AG04449 (cell line): ENCODE results near the gene SMYD3.

Experiments
- CTCF ChIA-PET: fragments of 350-600 bp; formaldehyde crosslinking; extraction: SDS; loops from one replicate; lab custom pipeline; 2021; ENCODE audit warnings: antibody characterized with exemption; lab: Yijun Ruan, JAX
- POLR2A ChIA-PET: fragments of 400-600, 350-600 bp; formaldehyde crosslinking; extraction: SDS; loops from one replicate; lab custom pipeline; 2020; ENCODE audit warnings: antibody characterized with exemption, inconsistent platforms; lab: Yijun Ruan, JAX
- DNase-seq: peaks from one replicate; pipeline ENCODE4 v3.0.0-alpha.2; 2010; ENCODE audit warnings: low read depth, low spot score
- H3K4me3 ChIP-seq: 2 replicates; pipeline ENCODE4 v1.5.1; 2011; ENCODE audit warnings: low read depth, mild to moderate bottlenecking, control low read depth, low read length
- TF ChIP-seq, protein P1 (sequence below): IDR thresholded peaks from one replicate; pipeline ENCODE4 v1.5.1; 2011; ENCODE audit warnings: mild to moderate bottlenecking, moderate library complexity, low read length, control low read depth, inconsistent platforms; ENCODE audit not compliant: insufficient read depth; ENCODE audit errors: missing control alignments

The SMYD3 gene

DNA sequence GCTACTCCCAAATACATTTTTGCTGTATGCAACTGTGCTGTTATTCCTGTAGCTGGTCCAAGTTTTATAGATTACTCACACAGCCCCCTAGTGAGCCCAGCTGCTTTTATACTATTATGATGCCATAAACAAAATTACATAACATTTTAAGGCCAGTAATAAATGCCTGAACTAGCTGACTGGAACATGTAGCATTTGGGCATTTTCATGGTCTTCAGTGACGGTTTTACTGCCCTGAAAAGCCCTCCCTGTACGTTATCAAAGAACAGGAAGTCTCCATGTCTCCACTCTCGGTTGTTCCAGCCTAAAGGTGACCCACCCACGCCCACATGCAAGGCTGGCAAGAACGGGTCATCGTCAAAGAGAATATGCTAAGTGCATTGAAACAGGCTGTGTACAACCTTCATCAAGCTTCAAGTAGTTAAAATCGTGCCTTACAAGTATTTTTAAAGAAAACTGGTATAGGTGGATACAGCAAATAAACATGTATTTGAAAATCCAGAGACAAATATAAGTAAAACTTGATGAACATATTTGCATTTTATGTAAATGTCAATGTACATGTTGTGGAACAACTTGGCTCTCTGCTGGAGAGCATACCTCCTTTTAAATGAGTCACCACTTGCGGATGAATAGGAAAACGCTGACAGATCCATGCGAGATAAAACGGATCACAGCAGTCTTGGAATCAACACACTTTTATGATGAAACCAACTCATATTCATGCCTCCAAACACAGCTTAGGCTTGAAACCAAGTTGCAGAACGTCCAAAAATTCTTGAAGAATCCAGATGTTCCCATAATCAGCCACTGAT is 520.5 kb downstream of the SMYD3 start:
- peak; percentile 61 for DNase-seq
- CTCF ChIA-PET = interaction anchor here (0.6 to 2.8 kb wide), 6 partner anchors 9 to 831 kb away, joined by 3 to 10 read pairs (median 3); partner anchors contain the start of gene KIF26B
- no peak overlapping the region for H3K4me3 ChIP-seq
- POLR2A ChIA-PET = interaction anchor here (0.7 to 1.2 kb wide), 3 partner anchors 15 to 111 kb away, joined by 3 to 5 read pairs (median 3); no protein-coding TSS in a partner anchor
- TF ChIP-seq, protein P1, sequence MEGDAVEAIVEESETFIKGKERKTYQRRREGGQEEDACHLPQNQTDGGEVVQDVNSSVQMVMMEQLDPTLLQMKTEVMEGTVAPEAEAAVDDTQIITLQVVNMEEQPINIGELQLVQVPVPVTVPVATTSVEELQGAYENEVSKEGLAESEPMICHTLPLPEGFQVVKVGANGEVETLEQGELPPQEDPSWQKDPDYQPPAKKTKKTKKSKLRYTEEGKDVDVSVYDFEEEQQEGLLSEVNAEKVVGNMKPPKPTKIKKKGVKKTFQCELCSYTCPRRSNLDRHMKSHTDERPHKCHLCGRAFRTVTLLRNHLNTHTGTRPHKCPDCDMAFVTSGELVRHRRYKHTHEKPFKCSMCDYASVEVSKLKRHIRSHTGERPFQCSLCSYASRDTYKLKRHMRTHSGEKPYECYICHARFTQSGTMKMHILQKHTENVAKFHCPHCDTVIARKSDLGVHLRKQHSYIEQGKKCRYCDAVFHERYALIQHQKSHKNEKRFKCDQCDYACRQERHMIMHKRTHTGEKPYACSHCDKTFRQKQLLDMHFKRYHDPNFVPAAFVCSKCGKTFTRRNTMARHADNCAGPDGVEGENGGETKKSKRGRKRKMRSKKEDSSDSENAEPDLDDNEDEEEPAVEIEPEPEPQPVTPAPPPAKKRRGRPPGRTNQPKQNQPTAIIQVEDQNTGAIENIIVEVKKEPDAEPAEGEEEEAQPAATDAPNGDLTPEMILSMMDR = no peak

DNA sequence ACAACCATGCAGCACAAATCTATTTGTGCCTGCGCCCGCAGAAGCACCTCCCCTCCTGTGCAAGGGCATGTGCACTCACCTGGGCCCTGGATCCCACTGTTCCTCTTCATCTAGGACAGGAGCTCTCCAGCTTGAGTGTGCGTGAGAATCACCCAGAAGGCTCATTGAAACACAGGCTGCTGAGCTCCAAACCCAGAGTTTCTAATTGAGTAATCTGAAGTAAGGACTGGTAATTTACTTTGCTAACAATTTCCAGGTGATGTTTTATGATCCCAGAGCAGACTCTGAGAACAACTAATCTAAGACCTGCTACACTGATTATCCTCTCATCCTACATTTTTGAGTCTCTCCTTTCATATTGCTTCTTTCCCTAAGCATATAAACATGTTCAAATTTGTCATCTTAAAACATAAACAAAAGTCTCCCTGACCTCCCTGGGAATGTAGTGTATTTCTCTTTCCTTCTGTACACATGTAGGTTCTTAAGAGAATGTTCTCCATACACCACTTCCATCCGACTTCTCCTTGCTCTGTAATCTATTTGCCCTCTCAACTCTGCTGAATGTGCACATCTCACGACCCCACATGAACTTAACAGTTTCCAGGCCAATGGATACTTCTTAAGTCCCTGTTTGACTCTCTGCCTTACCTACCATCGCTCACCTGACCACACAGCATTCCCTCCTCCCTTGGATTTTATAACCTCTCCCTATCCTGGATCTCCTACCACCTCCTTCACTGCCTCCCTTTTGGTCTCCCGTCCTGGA is 522.5 kb downstream of the SMYD3 start:
- ChIA-PET CTCF (no interaction called here), POLR2A (no interaction called here)
- TF ChIP-seq, protein P1 = no peak

DNA sequence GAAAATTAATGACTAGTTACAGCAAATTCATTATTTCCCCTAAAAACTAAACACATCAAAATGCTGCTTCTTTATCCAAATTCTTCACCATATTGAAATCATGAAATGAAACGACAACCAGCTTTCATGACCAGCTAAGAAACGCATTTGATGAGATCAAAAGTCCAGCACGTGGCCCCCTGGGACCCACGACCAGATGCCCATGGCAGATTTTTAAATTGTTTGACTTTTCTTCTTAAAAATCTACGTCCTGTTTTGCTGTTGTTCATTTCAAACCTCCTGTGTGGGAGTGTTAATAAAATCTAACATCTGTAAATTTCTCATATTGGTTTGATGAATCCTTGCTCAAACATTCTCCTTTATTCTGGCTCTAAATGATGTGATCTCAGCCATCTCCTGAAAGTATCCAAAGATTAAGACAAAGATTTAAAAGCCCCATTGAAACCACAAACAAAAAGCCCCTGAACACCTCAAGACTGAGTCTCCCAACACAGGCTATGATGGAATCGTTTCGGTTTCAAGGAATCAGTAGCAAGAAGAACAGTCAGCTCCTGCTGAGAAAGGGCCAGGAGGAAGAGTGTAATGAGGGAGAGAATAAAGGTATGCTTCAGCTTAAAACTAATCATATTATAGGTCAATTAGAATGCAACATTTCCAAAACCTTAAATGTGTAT is 523.6 kb downstream of the SMYD3 start:
- DNase-seq = no peak
- POLR2A ChIA-PET = no interaction called here
- H3K4me3 ChIP-seq = no peak overlapping the region
- CTCF ChIA-PET = no interaction called here
- TF ChIP-seq, protein P1 = no peak

More for the DNA sequence above, 522.5 kb downstream of the SMYD3 start:
- no peak overlapping the region for H3K4me3 ChIP-seq
- no peak for DNase-seq

DNA sequence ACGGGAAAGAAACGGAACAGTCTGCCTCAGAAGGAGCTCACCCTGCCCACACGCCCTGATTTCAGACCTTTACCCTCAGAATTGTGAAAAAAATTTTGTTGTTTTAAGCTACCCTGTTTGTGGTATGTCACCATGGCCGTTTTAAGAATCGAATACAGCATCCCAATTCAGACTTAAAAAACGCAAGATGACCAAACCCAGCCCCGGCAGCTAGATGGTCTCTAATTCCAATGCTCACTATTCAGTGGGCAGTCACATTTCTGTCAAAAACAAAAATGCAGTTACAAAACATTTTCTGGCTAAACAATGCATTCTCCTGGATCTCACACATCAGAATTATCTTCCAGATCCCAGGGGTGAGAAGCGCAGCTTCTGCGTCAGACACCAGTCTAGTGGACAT is 527.5 kb downstream of the SMYD3 start:
- CTCF ChIA-PET = no interaction called here
- POLR2A ChIA-PET = no interaction called here
- no peak overlapping the region for H3K4me3 ChIP-seq
- TF ChIP-seq, protein P1 = no peak
- no peak for DNase-seq

DNA sequence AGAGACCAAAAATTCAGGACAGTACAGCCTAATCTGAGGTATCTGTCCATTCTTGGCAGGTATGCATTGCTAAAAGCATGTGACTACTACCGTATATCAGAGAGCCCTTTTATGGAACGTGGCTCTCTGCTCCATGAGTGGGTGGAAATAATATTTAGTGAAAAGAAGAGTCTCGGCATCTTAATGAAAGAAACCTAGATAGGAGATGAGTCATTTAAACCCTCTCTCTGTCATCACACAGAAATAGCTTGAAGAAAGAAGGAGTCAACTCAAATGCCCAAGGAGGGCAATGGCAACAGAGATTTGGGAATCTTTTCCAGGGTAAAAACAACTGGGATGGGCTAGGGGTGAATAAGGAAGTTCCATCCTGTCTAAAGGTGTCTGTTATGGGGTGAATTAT is 528.2 kb downstream of the SMYD3 start:
- ChIA-PET POLR2A (no interaction called here), CTCF (no interaction called here)
- DNase-seq = no peak
- no peak overlapping the region for H3K4me3 ChIP-seq
- TF ChIP-seq, protein P1 = no peak

DNA sequence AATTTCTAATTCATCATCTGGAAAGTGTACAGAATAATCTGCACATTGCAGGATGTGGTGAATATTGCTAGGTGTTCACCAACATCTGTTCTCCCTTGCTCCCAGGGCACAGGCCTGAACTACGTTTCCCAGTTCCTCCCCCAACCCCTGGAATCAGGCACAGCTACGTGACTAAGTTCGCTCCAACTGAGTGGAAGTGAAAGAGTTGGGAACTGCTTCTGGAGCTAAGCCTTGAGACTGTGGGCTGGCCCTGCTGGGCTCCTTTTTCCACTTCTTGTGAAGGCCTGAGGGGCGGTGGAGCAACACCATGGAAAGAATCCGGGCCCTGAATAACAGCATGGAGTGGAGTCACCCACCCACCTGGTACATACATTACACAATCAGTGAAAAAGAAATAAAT is 534.6 kb downstream of the SMYD3 start:
- POLR2A ChIA-PET = interaction anchor here (1.1 kb wide), 1 partner anchor 14 kb away, joined by 3 read pairs; no protein-coding TSS in a partner anchor
- TF ChIP-seq, protein P1 = no peak
- CTCF ChIA-PET = interaction anchor here (1.2 to 1.3 kb wide), 2 partner anchors 14 to 308 kb away, joined by 3 read pairs; no protein-coding TSS in a partner anchor
- no peak for DNase-seq
- no peak overlapping the region for H3K4me3 ChIP-seq
